ENCODE measurements around the gene FA2H. TPM values are rescaled to one million over a fixed set of nuclear protein-coding genes. Genes with fewer than 3 reads are reported as not detected.
"Not testable (repeated sequence)": the region's sequence is repeated elsewhere in the genome, so short reads cannot be mapped to it uniquely, and the experiment has no call there.

The FA2H gene
- total RNA-seq, 2 donors from 2014 or later, result 0.35 TPM; not detected in 1

- H3K27me3 ChIP-seq, result no peaks in the 10 kb centered on the region
- no peak for TF ChIP-seq CTCF (IDR thresholded peaks at IDR 0.05)
- no peak for DNase-seq (ENCODE audit: low spot score)
- H3K4me3 ChIP-seq, result no peak overlapping the region
- H3K9me3 ChIP-seq, result peaks cover 0 to 11% of the 10 kb centered on the region in 2 donors
- no peaks in the 10 kb centered on the region for H3K36me3 ChIP-seq
- no peaks in the 10 kb centered on the region for H3K4me1 ChIP-seq
- no peak overlapping the region for H3K27ac ChIP-seq
Observed at GRCh38 chr16:74724820-74725549, 49.6 kb downstream of the FA2H start.

GRCh38 chr16:74723256-74723655 lies 51.4 kb downstream of the FA2H start:
- Histone ChIP-seq H3K9me3 (peaks cover 0 to 11% of the 10 kb centered on the region in 2 donors), H3K4me1 (no peaks in the 10 kb centered on the region), H3K27me3 (no peaks in the 10 kb centered on the region), H3K36me3 (no peaks in the 10 kb centered on the region), H3K27ac (no peak overlapping the region), H3K4me3 (no peak overlapping the region)
- DNase-seq (ENCODE audit: low spot score), result no peak
- TF ChIP-seq CTCF (IDR thresholded peaks at IDR 0.05), result no peak

GRCh38 chr16:74722156-74722555 lies 52.5 kb downstream of the FA2H start:
- not testable (repeated sequence) for H3K27ac ChIP-seq; DNase-seq (ENCODE audit: low spot score); H3K36me3 ChIP-seq; H3K9me3 ChIP-seq; H3K27me3 ChIP-seq; H3K4me3 ChIP-seq; H3K4me1 ChIP-seq

DNA sequence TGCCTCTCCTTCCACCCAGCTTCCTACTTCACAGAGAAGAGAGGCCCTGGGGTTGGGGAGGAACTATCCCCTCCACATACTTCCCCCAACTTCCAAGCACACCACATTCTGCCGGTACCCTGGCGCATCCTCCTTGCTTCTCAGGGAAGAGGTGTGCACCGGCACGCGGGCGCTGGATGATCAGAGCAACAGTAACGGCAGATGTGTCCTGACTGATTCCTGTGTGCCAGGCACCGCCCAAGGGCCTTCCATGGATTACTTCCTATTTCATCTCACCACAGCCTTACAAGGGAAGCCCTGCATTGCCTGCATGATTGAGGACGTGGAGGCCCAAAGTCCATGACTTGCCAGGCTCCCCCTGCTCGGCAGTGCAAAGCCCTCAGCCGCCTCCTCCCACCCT lies 52.9 kb downstream of the FA2H start:
- Histone ChIP-seq H3K9me3 (peaks cover 0 to 3% of the 10 kb centered on the region in 2 donors), H3K4me1 (no peaks in the 10 kb centered on the region), H3K4me3 (no peak overlapping the region), H3K36me3 (no peaks in the 10 kb centered on the region), H3K27me3 (no peaks in the 10 kb centered on the region), H3K27ac (no peak overlapping the region)
- DNase-seq (ENCODE audit: low spot score), result no peak
- TF ChIP-seq CTCF (IDR thresholded peaks at IDR 0.05), result no peak

- H3K9me3 ChIP-seq, result no peaks in the 10 kb centered on the region
- TF ChIP-seq CTCF (IDR thresholded peaks at IDR 0.05), result no peak
- no peaks in the 10 kb centered on the region for H3K4me1 ChIP-seq
- H3K27ac ChIP-seq, result no peak overlapping the region
- no peak overlapping the region for H3K4me3 ChIP-seq
- H3K36me3 ChIP-seq, result no peaks in the 10 kb centered on the region
- H3K27me3 ChIP-seq, result no peaks in the 10 kb centered on the region
- DNase-seq (ENCODE audit: low spot score), result no peak
Observed at GRCh38 chr16:74720579-74720978, 54.0 kb downstream of the FA2H start.

- H3K27me3 ChIP-seq, result no peaks in the 10 kb centered on the region
- no peak overlapping the region for H3K4me3 ChIP-seq
- no peak overlapping the region for H3K27ac ChIP-seq
- no peaks in the 10 kb centered on the region for H3K9me3 ChIP-seq
- no peak for DNase-seq (ENCODE audit: low spot score)
- no peaks in the 10 kb centered on the region for H3K36me3 ChIP-seq
- no peaks in the 10 kb centered on the region for H3K4me1 ChIP-seq
- no peak for TF ChIP-seq CTCF (IDR thresholded peaks at IDR 0.05)
Observed at GRCh38 chr16:74718741-74719610, 55.6 kb downstream of the FA2H start.

Data from right atrium auricular region (tissue), 2 donors.